ENCODE data around the gene PCYT1A.

PCYT1A gene

GRCh38 chr3:196327405-196327804, 39.9 kb upstream of the PCYT1A start:
- Histone ChIP-seq H3K9me3 (no peaks in the 10 kb centered on the region), H3K27ac (no peak overlapping the region), H3K36me3 (no peaks in the 10 kb centered on the region), H3K27me3 (peaks cover 0 to 10% of the 10 kb centered on the region in 2 donors), H3K4me1 (no peaks in the 10 kb centered on the region), H3K4me3 (no peak overlapping the region)
- intact Hi-C loops (cut with DNase I; ENCODE audit: low total_unique reads), result no loop called here
- DNase-seq, result no peak
- no peak for TF ChIP-seq CTCF (IDR thresholded peaks at IDR 0.05)

GRCh38 chr3:196326936-196327335, 39.4 kb upstream of the PCYT1A start:
- H3K27ac ChIP-seq, result no peak overlapping the region
- DNase-seq, result no peak
- no peak overlapping the region for H3K4me3 ChIP-seq
- no peak for TF ChIP-seq CTCF (IDR thresholded peaks at IDR 0.05)
- no peaks in the 10 kb centered on the region for H3K4me1 ChIP-seq
- intact Hi-C loops (cut with DNase I; ENCODE audit: low total_unique reads), result no loop called here
- no peaks in the 10 kb centered on the region for H3K36me3 ChIP-seq
- no peaks in the 10 kb centered on the region for H3K9me3 ChIP-seq
- H3K27me3 ChIP-seq, result peaks cover 0 to 5% of the 10 kb centered on the region in 2 donors

- no peak for TF ChIP-seq CTCF (IDR thresholded peaks at IDR 0.05)
- Histone ChIP-seq H3K4me3 (no peak overlapping the region), H3K36me3 (no peaks in the 10 kb centered on the region), H3K27me3 (peaks cover 0 to 3% of the 10 kb centered on the region in 2 donors), H3K4me1 (peaks cover 0 to 3% (median 0%) of the 10 kb centered on the region in 4 donors), H3K27ac (no peak overlapping the region), H3K9me3 (no peaks in the 10 kb centered on the region)
- DNase-seq, result no peak
- intact Hi-C loops (cut with DNase I; ENCODE audit: low total_unique reads), result no loop called here
These were observed 36.2 kb upstream of the PCYT1A start for GRCh38 chr3:196323691-196324090.

GRCh38 chr3:196323016-196323415, 35.5 kb upstream of the PCYT1A start:
- intact Hi-C loops (cut with DNase I; ENCODE audit: low total_unique reads), result no loop called here

GRCh38 chr3:196321162-196321561, 33.6 kb upstream of the PCYT1A start:
- Histone ChIP-seq H3K27ac (no peak overlapping the region), H3K36me3 (no peaks in the 10 kb centered on the region), H3K9me3 (no peaks in the 10 kb centered on the region), H3K27me3 (no peaks in the 10 kb centered on the region), H3K4me1 (peaks cover 0 to 3% (median 0%) of the 10 kb centered on the region in 4 donors), H3K4me3 (no peak overlapping the region)
- intact Hi-C loops (cut with DNase I; ENCODE audit: low total_unique reads), result no loop called here
- DNase-seq, result no peak
- TF ChIP-seq CTCF (IDR thresholded peaks at IDR 0.05), result no peak

More at GRCh38 chr3:196323016-196323415, 35.5 kb upstream of the PCYT1A start:
- Histone ChIP-seq H3K27ac (no peak overlapping the region), H3K27me3 (peaks cover 0 to 3% of the 10 kb centered on the region in 2 donors), H3K9me3 (no peaks in the 10 kb centered on the region), H3K36me3 (no peaks in the 10 kb centered on the region), H3K4me1 (peaks cover 0 to 3% (median 0%) of the 10 kb centered on the region in 4 donors), H3K4me3 (no peak overlapping the region)
- DNase-seq, result no peak
- no peak for TF ChIP-seq CTCF (IDR thresholded peaks at IDR 0.05)

GRCh38 chr3:196320137-196320536, 32.6 kb upstream of the PCYT1A start:
- Histone ChIP-seq H3K27ac (no peak overlapping the region), H3K4me3 (no peak overlapping the region), H3K27me3 (no peaks in the 10 kb centered on the region), H3K4me1 (peaks cover 0 to 3% (median 0%) of the 10 kb centered on the region in 4 donors), H3K36me3 (no peaks in the 10 kb centered on the region), H3K9me3 (no peaks in the 10 kb centered on the region)
- intact Hi-C loops (cut with DNase I; ENCODE audit: low total_unique reads), result no loop called here
- TF ChIP-seq CTCF (IDR thresholded peaks at IDR 0.05), result no peak
- no peak for DNase-seq
